GM23248 (cell line): ENCODE data around the gene MAN2B2.

ENCODE experiments used
- EZH2 ChIP-seq: fragments of 200-600 bp; sonication (generic); IDR thresholded peaks from 2 replicates; pipeline ENCODE4 v1.6.1; 2018; ENCODE audit warnings: antibody characterized with exemption, mild to moderate bottlenecking; ENCODE audit not compliant: insufficient read depth, poor library complexity, severe bottlenecking
- EZH2phosphoT487 ChIP-seq: fragments of 200-600 bp; sonication (generic); IDR thresholded peaks from 2 replicates; pipeline ENCODE4 v1.6.1; 2018; ENCODE audit warnings: antibody characterized with exemption, moderate library complexity, mild to moderate bottlenecking, low read depth; ENCODE audit not compliant: insufficient read depth

DNA sequence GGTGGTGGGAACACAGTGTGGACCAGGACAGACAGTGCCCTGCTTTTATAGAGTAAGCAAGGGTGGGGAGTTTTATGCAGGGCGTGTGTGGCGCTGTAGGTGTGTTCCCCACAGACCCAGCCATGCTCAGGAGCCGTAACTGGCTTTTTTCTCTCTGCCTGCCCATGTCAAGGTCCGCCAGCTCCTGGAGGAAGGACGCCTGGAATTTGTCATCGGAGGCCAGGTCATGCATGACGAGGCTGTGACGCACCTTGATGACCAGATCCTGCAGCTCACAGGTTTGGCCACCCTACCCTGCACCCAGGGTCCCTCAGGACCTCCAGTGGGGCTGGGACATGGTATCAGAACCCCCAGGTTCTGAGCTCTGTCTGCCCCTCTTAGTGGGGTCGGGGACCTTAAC is 3.2 kb downstream of the MAN2B2 start:
- TF ChIP-seq EZH2 (no peak), EZH2phosphoT487 (no peak)
